Fibroblast of pulmonary artery (primary cell): Measurements from ENCODE around the gene NOP56.

Experiments used
- DNase-seq: peaks from one replicate; pipeline ENCODE4 v3.0.0-alpha.2; 2010; ENCODE audit warnings: low read depth
- H3K4me3 ChIP-seq: replicated peaks from 2 replicates; pipeline ENCODE4 v1.5.1; 2011; ENCODE audit warnings: low read depth, mild to moderate bottlenecking, control low read depth, low read length, moderate library complexity
- TF ChIP-seq, protein P1 (sequence below): IDR thresholded peaks from 2 replicates; pipeline ENCODE4 v1.5.1; 2011; ENCODE audit warnings: mild to moderate bottlenecking, control low read depth, low read length, inconsistent platforms; ENCODE audit errors: missing control alignments

Gene NOP56

GRCh38 chr20:2655331-2656116, 3.1 kb downstream of the NOP56 start:
- H3K4me3 ChIP-seq = no peak overlapping the region
- TF ChIP-seq, protein P1, sequence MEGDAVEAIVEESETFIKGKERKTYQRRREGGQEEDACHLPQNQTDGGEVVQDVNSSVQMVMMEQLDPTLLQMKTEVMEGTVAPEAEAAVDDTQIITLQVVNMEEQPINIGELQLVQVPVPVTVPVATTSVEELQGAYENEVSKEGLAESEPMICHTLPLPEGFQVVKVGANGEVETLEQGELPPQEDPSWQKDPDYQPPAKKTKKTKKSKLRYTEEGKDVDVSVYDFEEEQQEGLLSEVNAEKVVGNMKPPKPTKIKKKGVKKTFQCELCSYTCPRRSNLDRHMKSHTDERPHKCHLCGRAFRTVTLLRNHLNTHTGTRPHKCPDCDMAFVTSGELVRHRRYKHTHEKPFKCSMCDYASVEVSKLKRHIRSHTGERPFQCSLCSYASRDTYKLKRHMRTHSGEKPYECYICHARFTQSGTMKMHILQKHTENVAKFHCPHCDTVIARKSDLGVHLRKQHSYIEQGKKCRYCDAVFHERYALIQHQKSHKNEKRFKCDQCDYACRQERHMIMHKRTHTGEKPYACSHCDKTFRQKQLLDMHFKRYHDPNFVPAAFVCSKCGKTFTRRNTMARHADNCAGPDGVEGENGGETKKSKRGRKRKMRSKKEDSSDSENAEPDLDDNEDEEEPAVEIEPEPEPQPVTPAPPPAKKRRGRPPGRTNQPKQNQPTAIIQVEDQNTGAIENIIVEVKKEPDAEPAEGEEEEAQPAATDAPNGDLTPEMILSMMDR = no peak
- no peak for DNase-seq

DNA sequence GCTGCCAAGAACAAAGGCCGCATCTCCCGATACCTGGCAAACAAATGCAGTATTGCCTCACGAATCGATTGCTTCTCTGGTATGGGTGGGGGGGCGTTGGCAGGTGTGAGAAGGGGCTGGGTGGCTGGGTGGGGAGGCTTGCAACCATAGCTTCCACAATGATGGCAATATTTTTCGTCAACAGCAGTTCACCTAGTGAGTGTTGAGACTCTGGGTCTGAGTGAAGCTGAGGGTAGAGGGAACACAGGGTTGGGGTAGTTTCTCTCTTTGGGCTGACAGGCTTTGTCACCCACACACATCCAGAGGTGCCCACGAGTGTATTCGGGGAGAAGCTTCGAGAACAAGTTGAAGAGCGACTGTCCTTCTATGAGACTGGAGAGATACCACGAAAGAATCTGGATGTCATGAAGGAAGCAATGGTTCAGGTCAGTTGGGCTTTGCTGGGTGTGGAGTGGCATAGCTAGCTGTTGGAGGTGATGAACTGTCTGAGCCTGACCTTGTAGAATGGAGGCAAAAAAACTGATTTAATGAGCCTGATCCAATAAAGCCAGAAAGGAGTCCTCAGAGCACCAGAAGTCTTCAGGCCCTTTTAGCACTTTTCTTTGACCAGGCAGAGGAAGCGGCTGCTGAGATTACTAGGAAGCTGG, 4.2 kb downstream of the NOP56 start:
- no peak for DNase-seq
- H3K4me3 ChIP-seq = no peak overlapping the region
- TF ChIP-seq, protein P1 = no peak

- TF ChIP-seq, protein P1 = no peak
- no peak overlapping the region for H3K4me3 ChIP-seq
- no peak for DNase-seq
Observed at GRCh38 chr20:2657241-2657640, 4.8 kb downstream of the NOP56 start.

DNA sequence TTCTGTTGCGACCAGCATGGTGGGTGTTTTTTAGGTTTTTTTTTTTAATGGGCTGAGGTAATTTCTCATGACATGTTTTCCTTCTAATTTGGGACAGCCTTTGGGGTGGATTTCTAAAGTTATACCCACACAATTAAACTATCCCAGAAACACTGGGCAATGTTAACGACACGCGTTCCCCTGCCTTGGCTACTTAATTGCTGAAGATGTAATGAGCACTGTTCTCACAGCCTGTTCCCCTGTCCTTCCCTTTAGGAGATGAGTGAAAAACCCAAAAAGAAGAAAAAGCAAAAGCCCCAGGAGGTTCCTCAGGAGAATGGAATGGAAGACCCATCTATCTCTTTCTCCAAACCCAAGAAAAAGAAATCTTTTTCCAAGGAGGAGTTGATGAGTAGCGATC, 5.2 kb downstream of the NOP56 start:
- no peak overlapping the region for H3K4me3 ChIP-seq
- no peak for DNase-seq
- TF ChIP-seq, protein P1 = no peak

- no peak for DNase-seq
- no peak overlapping the region for H3K4me3 ChIP-seq
- TF ChIP-seq, protein P1 = no peak
Observed at GRCh38 chr20:2658414-2659354, 6.3 kb downstream of the NOP56 start.

- DNase-seq = no peak
- H3K4me3 ChIP-seq = no peak overlapping the region
- TF ChIP-seq, protein P1 = no peak
Observed at GRCh38 chr20:2659547-2659946, 7.1 kb downstream of the NOP56 start.
